HG03354 (cell line): ENCODE measurements around the gene MMAA.
"Not testable (repeated sequence)": the region's sequence is repeated elsewhere in the genome, so short reads cannot be mapped to it uniquely, and the experiment has no call there.

Experiments used
- ATAC-seq: cut with Tn5 transposase; IDR thresholded peaks from one replicate; pipeline ENCODE4 v1.9.1; 2021; ENCODE audit warnings: mild to moderate bottlenecking; ENCODE audit not compliant: unreplicated experiment, poor library complexity, severe bottlenecking

The MMAA gene

DNA sequence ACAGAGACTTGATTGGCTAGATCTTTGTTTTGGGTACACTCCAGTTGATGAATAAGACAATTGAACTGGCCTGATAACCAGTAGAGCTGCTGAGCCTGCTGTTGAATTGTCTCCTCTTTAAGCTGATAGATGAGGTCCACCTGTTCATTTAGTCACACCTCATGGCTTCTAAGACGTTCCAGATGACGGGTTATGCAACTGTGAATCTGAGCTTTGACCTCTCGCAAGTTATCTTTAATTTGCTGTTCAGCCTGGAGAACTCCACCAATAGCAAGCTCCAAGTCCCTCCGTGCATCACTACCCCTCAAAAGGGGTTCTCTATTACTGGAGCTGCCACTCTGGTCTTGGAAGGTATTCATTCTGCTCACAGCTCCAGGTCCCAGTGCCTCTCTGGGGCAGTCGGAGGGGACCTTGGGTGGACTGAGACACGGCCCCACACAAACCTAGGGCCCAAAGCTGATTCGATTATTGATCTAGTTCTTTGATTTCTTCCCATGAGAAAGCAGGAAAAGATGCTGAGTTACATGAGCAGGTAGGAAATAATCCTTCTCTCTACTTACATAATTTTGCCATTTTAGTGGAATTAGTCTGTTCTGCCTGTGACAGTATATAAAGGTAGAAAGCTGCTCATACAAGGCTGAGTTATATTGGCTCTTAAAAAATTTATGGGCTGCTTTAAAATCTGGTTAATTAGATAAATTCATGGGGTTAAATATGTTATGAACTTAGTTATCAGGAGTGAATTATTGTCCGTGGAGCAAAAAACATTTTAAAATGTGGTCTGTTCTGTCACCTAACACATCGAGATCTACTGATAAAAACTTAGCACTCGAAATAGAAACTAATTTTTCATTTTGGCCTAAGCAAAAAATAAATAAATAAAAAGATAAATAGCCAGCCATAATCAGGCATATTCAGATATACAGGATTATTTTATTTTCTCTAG is 6.8 kb downstream of the MMAA start:
- peak; percentile 63 for ATAC-seq

- ATAC-seq, result no peak
Measured at GRCh38 chr4:145626623-145626982, 7.4 kb downstream of the MMAA start.

DNA sequence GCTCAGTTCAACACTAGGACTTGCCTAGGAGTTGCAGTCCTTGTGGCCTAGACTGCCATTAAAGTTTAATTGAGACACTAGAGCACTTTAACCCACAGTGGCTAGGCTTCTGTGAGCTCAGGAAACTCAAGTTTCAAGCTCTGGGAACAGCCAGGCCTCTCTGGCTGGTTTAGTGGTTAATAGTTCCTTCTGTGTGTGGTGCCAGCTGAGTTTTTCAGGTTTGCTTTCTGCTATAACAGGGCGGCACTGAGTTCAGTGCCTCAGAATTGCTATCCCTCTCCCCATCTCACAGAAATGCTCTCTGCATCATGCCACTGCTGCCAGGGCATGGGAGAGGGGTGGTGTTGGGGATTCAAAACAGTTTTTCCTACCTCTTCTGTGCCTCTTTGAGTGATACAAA is 15.9 kb downstream of the MMAA start:
- ATAC-seq, result no peak

DNA sequence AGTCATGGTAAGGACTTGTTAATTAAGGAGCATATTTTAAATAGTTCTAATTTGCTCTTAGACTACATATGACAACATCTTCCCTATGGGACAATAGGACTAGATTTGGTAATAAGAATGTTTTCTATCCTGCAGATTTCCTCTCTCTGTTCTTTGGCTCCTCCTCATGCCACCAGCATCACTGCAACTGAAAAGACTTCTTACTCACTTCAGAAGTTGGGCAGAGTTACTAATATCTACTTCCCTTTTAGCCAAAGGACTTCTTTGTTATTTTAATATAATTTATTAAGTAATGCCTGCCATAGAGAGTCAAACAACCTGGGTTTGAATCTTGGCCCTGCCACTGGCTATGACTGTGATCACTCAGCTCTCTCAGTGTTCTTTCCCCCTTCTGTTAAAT is 16.4 kb downstream of the MMAA start:
- ATAC-seq, result no peak

DNA sequence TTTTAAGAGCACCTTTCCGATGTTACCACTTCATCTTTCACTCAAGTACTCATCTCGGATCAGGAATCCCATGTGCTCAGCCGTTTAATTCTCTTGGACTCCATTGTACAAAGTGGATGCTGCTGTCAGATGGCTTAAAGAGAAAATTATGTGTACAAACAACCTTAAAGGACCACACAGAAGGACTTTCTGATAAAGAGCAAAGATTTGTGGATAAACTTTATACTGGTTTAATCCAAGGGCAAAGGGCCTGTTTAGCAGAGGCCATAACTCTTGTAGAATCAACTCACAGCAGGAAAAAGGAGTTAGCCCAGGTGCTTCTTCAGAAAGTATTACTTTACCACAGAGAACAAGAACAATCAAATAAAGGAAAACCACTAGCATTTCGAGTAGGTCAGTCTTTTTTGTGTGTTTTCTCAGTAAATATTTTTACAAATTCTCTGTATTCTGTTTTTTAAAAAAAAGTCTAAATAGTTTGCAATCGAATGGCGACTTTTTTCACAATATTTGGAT is 20.1 kb downstream of the MMAA start:
- no peak for ATAC-seq

DNA sequence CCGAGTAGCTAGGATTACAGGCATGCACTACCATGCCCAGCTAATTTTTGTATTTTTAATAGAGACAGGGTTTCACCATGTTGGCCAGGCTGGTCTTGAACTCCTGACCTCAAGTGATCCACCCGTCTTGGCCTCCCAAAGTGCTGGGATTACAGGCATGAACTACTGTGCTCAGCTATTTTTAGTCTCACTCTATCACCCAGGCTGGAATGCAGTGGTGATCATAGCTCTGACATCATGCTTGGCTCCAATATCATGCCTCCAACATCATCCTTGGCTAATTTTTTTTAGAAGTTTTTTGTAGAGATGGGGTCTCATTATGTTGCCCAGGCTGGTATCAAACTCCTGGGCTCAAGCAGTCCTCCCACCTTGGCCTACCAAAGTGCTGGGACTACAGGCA is 21.1 kb downstream of the MMAA start:
- ATAC-seq, result not testable (repeated sequence)

- ATAC-seq, result no peak
Measured at GRCh38 chr4:145643295-145643694, 24.1 kb downstream of the MMAA start.

DNA sequence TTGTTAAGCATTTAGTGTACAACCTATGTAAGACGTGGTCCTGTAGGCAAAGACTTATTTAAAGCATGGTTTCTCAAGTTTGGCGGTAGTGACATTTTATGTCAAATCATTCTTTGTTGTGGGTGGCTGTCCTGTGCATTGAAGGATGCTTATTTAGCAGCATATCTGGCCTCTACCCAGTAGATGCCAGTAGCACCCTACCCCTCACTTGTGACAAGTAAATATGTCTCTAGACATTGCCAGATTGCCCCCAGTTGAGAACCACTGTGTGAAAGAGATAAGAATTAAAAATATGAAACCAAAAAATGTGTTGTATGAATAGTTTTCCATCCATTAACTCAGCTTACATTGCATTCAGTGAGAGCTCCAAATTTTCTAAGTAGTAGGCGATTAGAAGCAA is 25.5 kb downstream of the MMAA start:
- no peak for ATAC-seq

DNA sequence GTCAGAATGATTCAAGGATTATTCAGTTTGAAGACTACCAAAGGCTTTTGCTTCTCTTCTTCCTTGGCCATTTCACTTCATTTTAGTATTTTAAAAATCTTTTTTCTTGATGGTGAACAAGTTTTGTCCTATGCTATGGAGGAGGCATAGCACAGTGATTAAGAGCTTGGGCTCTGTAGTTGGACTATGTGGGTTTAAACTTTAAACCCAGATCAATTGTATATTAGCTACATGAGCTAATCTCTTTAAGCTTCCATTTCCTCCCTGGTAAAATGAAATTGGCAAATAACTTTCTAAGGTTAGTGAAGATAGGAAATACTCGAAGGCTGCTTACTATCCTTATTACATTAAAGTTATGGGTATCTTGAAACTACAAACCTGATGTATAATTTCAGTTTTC is 37.0 kb downstream of the MMAA start:
- no peak for ATAC-seq

DNA sequence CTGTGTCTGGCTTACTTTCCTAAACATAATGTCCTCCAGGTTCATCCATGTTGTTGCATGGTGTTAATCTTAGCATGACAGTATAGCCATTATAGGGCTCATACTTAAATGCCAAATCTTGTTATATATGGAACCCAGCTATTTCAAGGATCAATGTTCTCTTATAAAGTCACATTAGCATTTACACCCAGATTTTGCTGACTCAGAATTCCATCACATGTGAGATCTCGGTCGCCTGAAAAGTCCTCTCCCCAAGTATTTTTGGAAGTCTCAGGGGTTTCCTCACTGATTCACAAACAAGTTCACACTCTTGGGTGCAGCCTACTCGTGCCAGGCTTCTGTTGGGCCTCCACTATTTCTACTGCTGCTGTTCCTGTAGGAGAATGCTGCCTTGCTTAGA is 40.9 kb downstream of the MMAA start:
- no peak for ATAC-seq

DNA sequence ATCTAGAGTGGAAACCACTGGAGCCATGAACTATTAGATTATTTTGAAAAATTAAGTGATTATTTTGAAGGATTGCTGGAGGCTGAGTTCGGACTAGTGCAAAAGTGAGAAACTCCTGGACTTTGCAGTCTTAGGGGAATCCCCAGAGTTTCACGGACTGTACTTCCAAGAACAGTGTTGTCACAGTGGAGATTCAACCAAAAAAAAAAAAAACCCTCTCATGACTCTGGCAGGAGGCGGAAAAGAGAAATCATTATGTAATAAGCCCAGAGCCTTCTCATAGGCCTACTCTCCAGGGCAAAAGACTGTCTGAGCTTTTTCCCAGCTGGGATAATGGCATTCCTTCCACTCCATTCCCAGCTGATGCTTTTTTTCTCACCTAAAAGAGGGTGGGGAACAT is 44.0 kb downstream of the MMAA start:
- ATAC-seq, result no peak

DNA sequence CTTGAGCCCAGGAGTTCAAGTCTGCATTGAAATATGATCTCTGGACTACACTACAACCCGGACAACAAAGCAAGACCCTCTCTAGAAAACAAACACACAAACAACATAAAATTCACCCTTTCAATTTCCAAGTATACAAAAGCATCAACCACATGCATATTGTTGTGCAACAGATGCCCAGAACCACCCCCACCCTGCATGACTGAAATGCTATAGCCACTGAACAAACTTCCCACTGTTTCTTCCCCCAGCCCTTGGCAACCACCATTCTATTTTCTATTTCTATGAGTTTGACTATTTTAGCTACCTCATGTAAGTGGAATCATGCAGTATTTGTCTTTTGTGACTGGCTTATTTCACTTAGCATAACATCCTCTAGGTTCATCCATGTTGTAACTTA is 46.6 kb downstream of the MMAA start:
- no peak for ATAC-seq

- peak; percentile 58 for ATAC-seq
Measured at GRCh38 chr4:145670422-145670821, 51.2 kb downstream of the MMAA start.

- ATAC-seq, result no peak
Measured at GRCh38 chr4:145679520-145679919, 60.3 kb downstream of the MMAA start.

DNA sequence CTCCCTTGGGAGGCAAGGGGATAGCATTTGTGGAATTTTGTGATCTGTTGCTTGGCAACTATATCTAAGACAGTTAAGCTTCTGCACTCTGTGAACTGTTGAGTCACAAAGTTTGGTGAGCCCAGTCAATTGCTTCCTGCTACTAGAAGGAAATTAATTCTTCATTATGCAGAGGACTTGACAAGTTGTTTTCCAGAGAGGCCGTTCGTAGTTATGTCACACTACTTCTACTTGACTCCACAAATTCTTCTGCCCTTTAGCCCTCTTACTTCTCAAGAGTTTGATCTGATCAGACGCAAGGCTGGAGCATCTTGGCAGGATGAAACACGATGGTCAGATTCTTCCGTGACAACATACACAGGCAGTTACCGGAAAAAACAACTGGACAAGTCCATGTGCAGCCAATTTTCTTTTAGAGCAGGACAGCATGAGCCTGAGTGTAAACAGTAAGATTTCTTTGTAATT is 60.8 kb downstream of the MMAA start, which contains the start of gene C4orf51:
TSS of gene C4orf51 (plus strand) at position 156 of the 465 bp plus-strand sequence. CDS start at position 214, 58 bp downstream.
- no peak for ATAC-seq

DNA sequence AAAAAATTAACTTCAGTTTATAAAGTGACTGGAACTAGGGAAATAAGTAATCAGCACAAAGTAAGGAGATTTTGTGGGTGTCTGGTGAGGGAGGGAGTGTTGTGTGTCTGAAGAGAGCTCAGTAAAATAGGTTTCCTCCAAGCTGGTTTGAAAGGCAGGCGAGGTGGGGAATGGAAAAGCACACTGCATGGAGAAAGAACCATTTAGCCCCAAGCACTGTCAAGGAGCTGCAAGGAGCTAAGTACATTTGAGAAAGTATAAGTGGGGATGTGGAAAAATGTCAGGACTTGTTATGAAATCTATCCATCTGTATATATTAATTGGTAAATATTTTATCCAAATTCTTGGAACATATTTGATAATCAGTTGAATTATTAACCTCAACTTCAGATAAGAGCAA is 61.7 kb downstream of the MMAA start:
- no peak for ATAC-seq

DNA sequence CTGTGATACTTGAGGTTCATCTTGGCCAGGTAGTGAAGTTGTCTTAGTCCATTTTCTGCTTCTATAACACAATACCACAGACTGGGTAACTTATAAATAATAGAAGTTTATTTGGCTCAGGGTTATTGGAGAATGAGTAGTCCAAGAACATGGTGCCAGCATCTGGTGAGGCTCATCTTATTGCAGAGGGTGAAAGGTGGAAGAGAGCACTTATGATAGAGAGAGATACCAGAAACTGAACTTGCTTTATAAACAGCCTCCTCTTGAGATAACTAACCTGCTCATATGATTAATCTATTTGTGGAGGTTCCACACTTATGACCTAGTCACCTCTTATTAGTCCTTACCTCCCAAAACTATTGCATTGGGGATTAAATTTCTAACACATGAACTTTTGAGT is 62.3 kb downstream of the MMAA start:
- ATAC-seq, result no peak

DNA sequence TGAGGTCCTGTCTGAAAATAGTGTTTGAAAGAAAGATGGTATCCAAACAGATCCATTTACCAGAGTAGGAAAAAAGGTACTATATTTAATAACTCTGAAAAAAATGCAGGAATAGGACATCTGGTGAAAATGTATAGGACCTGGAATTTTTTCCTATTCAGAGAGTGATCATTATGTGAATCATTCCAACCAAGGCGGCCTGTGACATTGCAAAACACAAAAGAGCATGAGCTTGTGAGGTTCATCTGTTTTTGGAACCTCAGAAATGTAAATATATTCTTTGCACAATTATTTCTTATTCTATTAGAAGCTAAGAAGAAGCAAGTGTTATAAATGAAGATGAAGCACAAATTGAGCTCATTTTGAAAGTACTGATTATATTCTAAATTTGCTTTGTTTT is 62.8 kb downstream of the MMAA start:
- no peak for ATAC-seq

- ATAC-seq, result no peak
Measured at GRCh38 chr4:145686991-145687390, 67.8 kb downstream of the MMAA start.

DNA sequence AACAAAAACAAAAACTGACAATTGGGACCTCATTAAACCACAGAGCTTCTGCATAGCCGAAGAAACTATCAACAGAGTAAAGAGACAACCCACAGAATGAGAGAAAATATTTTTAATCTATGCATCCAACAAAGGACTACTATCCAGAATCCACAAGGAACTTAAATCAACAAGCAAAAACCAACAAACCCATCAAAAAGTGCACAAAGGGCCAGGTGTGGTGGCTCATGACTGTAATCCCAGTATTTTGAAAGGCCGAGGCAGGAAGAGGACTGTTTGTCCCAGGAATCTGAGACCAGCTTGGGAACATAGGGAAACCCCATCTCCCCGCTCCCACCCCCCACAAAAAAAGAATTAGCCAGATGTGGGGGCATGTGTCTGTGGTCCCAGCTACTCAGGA is 71.4 kb downstream of the MMAA start:
- ATAC-seq, result no peak

GRCh38 chr4:145691416-145691815 is 72.2 kb downstream of the MMAA start:
- ATAC-seq, result not testable (repeated sequence)
